GM12872 (cell line): ENCODE data around the gene TXNL4A.

Experiments used
- CTCF ChIP-seq: IDR thresholded peaks from 3 replicates; pipeline ENCODE4 v1.5.1; 2011; ENCODE audit warnings: low read depth, mild to moderate bottlenecking, low read length, moderate library complexity; ENCODE audit not compliant: insufficient read depth

Gene TXNL4A

GRCh38 chr18:79988451-79989194, at the start of gene TXNL4A:
TXNL4A (minus strand) TSS chr18:79988563; CDS start chr18:79988392, 171 bp downstream.
- TF ChIP-seq CTCF = no peak

GRCh38 chr18:80037300-80037699, 48.9 kb upstream of the TXNL4A start:
- TF ChIP-seq CTCF = no peak

GRCh38 chr18:80035997-80036396, 47.6 kb upstream of the TXNL4A start:
- TF ChIP-seq CTCF = no peak

- no peak for TF ChIP-seq CTCF
Measured at GRCh38 chr18:80034852-80035406, 46.6 kb upstream of the TXNL4A start.

- TF ChIP-seq CTCF = 0 out of 3 replicates have a peak, but pooled peaks have one; percentile 18
Measured at GRCh38 chr18:80034068-80034851, 45.9 kb upstream of the TXNL4A start, which contains the start of gene RBFA. RBFA (plus strand) TSS chr18:80034434; CDS start chr18:80034496, 62 bp downstream.

GRCh38 chr18:80033181-80034067, 45.1 kb upstream of the TXNL4A start:
- TF ChIP-seq CTCF = no peak

GRCh38 chr18:80029690-80030089, 41.3 kb upstream of the TXNL4A start:
- TF ChIP-seq CTCF = no peak
